Liver (tissue), 9 donors: ENCODE data around the gene DRC1. TPM values are rescaled to one million over a fixed set of nuclear protein-coding genes. Genes with fewer than 3 reads are reported as not detected.

Source experiments
- DNase-seq: peaks from one replicate; pipeline ENCODE4 v3.0.0-alpha.2; 2017; ENCODE audit warnings: low spot score
- H3K27ac ChIP-seq, 2 donors: one replicate each; pipeline ENCODE4 v1.7.0; 2013; ENCODE audit warnings: inconsistent platforms in 2 of 2, low read length in 2 of 2, control low read depth in 1 of 2, low read depth in 1 of 2, mild to moderate bottlenecking in 1 of 2
- H3K27me3 ChIP-seq, 4 donors: one replicate each; pipeline versions ENCODE4 v1.6.1 to v1.7.0; 2013; ENCODE audit warnings: low read length in 3 of 4, inconsistent platforms in 1 of 4, mild to moderate bottlenecking in 1 of 4, moderate library complexity in 1 of 4; ENCODE audit not compliant: control insufficient read depth in 4 of 4, insufficient read depth in 4 of 4
- H3K36me3 ChIP-seq, 4 donors: one replicate each; pipeline versions ENCODE4 v1.6.1 to v1.7.0; 2013; ENCODE audit warnings: low read length in 3 of 4, mild to moderate bottlenecking in 3 of 4, low read depth in 1 of 4, moderate library complexity in 1 of 4; ENCODE audit not compliant: control insufficient read depth in 4 of 4, insufficient read depth in 3 of 4
- H3K4me1 ChIP-seq, 4 donors: one replicate each; pipeline versions ENCODE4 v1.6.1 to v1.7.0; 2013; ENCODE audit warnings: low read length in 3 of 4, mild to moderate bottlenecking in 3 of 4, moderate library complexity in 1 of 4; ENCODE audit not compliant: control insufficient read depth in 4 of 4, insufficient read depth in 4 of 4
- H3K4me3 ChIP-seq, 3 donors: one replicate each; pipeline versions ENCODE4 v1.6.1 to v1.7.0; 2013; ENCODE audit warnings: low read length in 3 of 3, control low read depth in 1 of 3, low read depth in 1 of 3, mild to moderate bottlenecking in 1 of 3
- H3K9ac ChIP-seq, 2 donors: one replicate each; pipeline ENCODE4 v1.7.0; 2013; ENCODE audit warnings: low read length in 2 of 2, mild to moderate bottlenecking in 2 of 2, moderate library complexity in 2 of 2, control low read depth in 1 of 2, low read depth in 1 of 2
- H3K9me3 ChIP-seq, 4 donors: one replicate each; pipeline versions ENCODE4 v1.6.1 to v1.7.0; 2013; ENCODE audit warnings: low read length in 3 of 4; ENCODE audit not compliant: control insufficient read depth in 4 of 4
- EGR1 ChIP-seq, 2 donors: IDR thresholded peaks; 2 replicates each; pipeline ENCODE4 v1.6.1; 2016 to 2018; ENCODE audit warnings: antibody characterized with exemption in 2 of 2, low read depth in 2 of 2
- FOXA1 ChIP-seq: IDR thresholded peaks from 2 replicates; pipeline ENCODE4 v1.6.1; 2016; ENCODE audit warnings: antibody characterized with exemption
- FOXA2 ChIP-seq: IDR thresholded peaks from 2 replicates; pipeline ENCODE4 v1.6.1; 2016; ENCODE audit warnings: antibody characterized with exemption
- GABPA ChIP-seq, 2 donors: IDR thresholded peaks in 1 of 2; conservative IDR thresholded peaks in 1 of 2; 2 replicates each; pipeline ENCODE4 v1.6.1; 2016; ENCODE audit warnings: antibody characterized with exemption in 2 of 2, mild to moderate bottlenecking in 1 of 2, moderate library complexity in 1 of 2
- HNF4A ChIP-seq, 2 donors: conservative IDR thresholded peaks; 2 replicates each; pipeline ENCODE4 v1.6.1; 2016; ENCODE audit warnings: antibody characterized with exemption in 2 of 2, mild to moderate bottlenecking in 2 of 2
- HNF4G ChIP-seq: IDR thresholded peaks from 2 replicates; pipeline ENCODE4 v1.6.1; 2016; ENCODE audit warnings: antibody characterized with exemption
- JUND ChIP-seq, 2 donors: IDR thresholded peaks; 2 replicates each; pipeline ENCODE4 v1.6.1; 2016; ENCODE audit warnings: antibody characterized with exemption in 2 of 2
- NR2F2 ChIP-seq: IDR thresholded peaks from 2 replicates; pipeline ENCODE4 v1.6.1; 2016; ENCODE audit warnings: antibody characterized with exemption
- RAD21 ChIP-seq, 2 donors: IDR thresholded peaks; 2 replicates each; pipeline ENCODE4 v1.6.1; 2016; ENCODE audit warnings: antibody characterized with exemption in 2 of 2, mild to moderate bottlenecking in 2 of 2
- RXRA ChIP-seq, 2 donors: IDR thresholded peaks; 2 replicates each; pipeline ENCODE4 v1.6.1; 2017 to 2018; ENCODE audit warnings: antibody characterized with exemption in 2 of 2, mild to moderate bottlenecking in 1 of 2
- SP1 ChIP-seq: IDR thresholded peaks from 2 replicates; pipeline ENCODE4 v1.6.1; 2018; ENCODE audit warnings: antibody characterized with exemption, mild to moderate bottlenecking
- TAF1 ChIP-seq: conservative IDR thresholded peaks from 2 replicates; pipeline ENCODE4 v1.6.1; 2016; ENCODE audit warnings: antibody characterized with exemption, mild to moderate bottlenecking
- YY1 ChIP-seq: IDR thresholded peaks from 2 replicates; pipeline ENCODE4 v1.6.1; 2016; ENCODE audit warnings: antibody characterized with exemption, mild to moderate bottlenecking
- ZBTB33 ChIP-seq: IDR thresholded peaks from 2 replicates; pipeline ENCODE4 v1.6.1; 2016; ENCODE audit warnings: antibody characterized with exemption
- WGBS: extraction: QIAGEN DNeasy Blood & Tissue Kit; methylation state at CpG from one replicate; pipeline ENCODE4 v1.1.7; 2013; 5-methylcytosine and 5-hydroxymethylcytosine counted together
- polyA plus RNA-seq, 2 donors: library from polyadenylated mRNA; stranded (reverse) in 1 of 2; unstranded in 1 of 2; fragments of 200-250 nt in 1 of 2; fragments of >200 nt in 1 of 2; fragmentation: Nextera tagmentation in 1 of 2; extraction: Ambion mirVana in 1 of 2; gene quantifications; one replicate each; pipeline versions ENCODE4 v1.2.1 to v1.2.3, GENCODE V29; 2013 to 2015
- total RNA-seq, 2 donors: library from RNA; depleted of rRNA; stranded (reverse); fragments of >200 nt; gene quantifications; one replicate each; pipeline ENCODE4 v1.2.3, GENCODE V29; 2014
- TF ChIP-seq, protein P1 (sequence below): IDR thresholded peaks from 2 replicates; pipeline ENCODE4 v1.6.1; 2016; ENCODE audit warnings: antibody characterized with exemption
- TF ChIP-seq, protein P2 (sequence below): IDR thresholded peaks from 2 replicates; pipeline ENCODE4 v1.6.1; 2016; ENCODE audit warnings: antibody characterized with exemption, mild to moderate bottlenecking
- TF ChIP-seq, protein P3 (sequence below): IDR thresholded peaks from 2 replicates; pipeline ENCODE4 v1.6.1; 2016; ENCODE audit warnings: antibody characterized with exemption
- donor health status: healthy.
- donor health status: healthy.
- donor health status: healthy.
- donor health status: healthy.
- donor health status: healthy.

DRC1 gene
- total and polyA plus RNA-seq, 4 donors, result 0.28 TPM; not detected in 3

DNA sequence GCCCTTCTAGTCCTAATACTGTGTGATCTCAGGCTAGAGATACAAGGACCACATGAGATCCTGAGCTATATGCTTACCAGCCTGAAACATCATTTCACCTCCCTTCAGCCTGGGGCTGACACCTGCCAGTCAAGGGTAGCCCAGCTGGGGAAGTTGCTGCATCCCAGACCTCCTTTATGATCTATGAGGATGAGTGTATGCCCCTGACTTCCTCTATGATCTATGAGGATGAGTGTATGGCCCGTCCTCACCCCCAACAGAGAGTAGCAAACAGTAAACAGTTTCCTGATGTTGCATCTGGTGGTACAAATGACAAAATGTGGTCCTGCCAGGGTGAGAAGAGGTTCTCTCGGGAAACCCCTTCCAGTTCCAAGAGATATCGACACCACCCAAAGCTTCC lies 85.1 kb downstream of the DRC1 start:
- DNase-seq, result no peak
- no peak overlapping the region for H3K27ac ChIP-seq
- no peaks in the 10 kb centered on the region for H3K36me3 ChIP-seq
- no peak overlapping the region for H3K9ac ChIP-seq
- H3K9me3 ChIP-seq, result no peaks in the 10 kb centered on the region
- H3K4me1 ChIP-seq, result peaks cover 10 to 35% (median 21%) of the 10 kb centered on the region in 4 donors
- WGBS, result 94% methylated on average over 3 of the region's 3 CpGs
- H3K4me3 ChIP-seq, result no peak overlapping the region
- no peaks in the 10 kb centered on the region for H3K27me3 ChIP-seq
- TF ChIP-seq ZBTB33 (no peak), RAD21 (IDR thresholded peaks at IDR 0.05) (no peak), RXRA (IDR thresholded peaks at IDR 0.05) (no peak), NR2F2 (no peak), FOXA2 (no peak), JUND (IDR thresholded peaks at IDR 0.05) (no peak)
- TF ChIP-seq, protein P1, sequence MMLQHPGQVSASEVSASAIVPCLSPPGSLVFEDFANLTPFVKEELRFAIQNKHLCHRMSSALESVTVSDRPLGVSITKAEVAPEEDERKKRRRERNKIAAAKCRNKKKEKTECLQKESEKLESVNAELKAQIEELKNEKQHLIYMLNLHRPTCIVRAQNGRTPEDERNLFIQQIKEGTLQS, result no peak
- TF ChIP-seq, protein P2, sequence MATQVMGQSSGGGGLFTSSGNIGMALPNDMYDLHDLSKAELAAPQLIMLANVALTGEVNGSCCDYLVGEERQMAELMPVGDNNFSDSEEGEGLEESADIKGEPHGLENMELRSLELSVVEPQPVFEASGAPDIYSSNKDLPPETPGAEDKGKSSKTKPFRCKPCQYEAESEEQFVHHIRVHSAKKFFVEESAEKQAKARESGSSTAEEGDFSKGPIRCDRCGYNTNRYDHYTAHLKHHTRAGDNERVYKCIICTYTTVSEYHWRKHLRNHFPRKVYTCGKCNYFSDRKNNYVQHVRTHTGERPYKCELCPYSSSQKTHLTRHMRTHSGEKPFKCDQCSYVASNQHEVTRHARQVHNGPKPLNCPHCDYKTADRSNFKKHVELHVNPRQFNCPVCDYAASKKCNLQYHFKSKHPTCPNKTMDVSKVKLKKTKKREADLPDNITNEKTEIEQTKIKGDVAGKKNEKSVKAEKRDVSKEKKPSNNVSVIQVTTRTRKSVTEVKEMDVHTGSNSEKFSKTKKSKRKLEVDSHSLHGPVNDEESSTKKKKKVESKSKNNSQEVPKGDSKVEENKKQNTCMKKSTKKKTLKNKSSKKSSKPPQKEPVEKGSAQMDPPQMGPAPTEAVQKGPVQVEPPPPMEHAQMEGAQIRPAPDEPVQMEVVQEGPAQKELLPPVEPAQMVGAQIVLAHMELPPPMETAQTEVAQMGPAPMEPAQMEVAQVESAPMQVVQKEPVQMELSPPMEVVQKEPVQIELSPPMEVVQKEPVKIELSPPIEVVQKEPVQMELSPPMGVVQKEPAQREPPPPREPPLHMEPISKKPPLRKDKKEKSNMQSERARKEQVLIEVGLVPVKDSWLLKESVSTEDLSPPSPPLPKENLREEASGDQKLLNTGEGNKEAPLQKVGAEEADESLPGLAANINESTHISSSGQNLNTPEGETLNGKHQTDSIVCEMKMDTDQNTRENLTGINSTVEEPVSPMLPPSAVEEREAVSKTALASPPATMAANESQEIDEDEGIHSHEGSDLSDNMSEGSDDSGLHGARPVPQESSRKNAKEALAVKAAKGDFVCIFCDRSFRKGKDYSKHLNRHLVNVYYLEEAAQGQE, result no peak

DNA sequence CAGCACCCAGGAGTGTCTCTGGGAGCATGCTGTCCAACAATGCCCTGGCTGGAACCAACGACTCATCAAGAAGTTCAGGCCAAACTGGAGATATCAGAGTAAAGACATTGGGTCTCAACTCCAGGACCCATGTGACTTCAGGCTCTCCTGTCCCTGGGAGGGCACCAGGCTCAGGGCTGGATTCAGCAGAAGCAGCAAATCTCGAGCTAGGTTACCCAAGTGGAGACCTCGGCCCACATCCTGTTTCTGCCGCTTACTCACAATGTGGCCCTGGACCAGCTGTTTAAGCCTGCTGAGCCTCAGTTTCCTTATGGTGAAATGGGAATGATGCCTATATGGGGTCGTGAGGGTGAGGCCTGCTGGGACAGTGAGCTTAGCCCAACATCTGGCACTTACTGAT lies 85.5 kb downstream of the DRC1 start:
- Histone ChIP-seq H3K9ac (no peak overlapping the region), H3K36me3 (no peaks in the 10 kb centered on the region), H3K9me3 (no peaks in the 10 kb centered on the region), H3K4me1 (peaks cover 10 to 39% (median 24%) of the 10 kb centered on the region in 4 donors), H3K4me3 (no peak overlapping the region), H3K27me3 (no peaks in the 10 kb centered on the region), H3K27ac (no peak overlapping the region)
- WGBS, result 83% methylated on average over 5 of the region's 5 CpGs
- no peak for TF ChIP-seq EGR1 (IDR thresholded peaks at IDR 0.05; ENCODE audit: low read depth in 2 of 2)
- no peak for TF ChIP-seq FOXA1
- no peak for TF ChIP-seq RXRA (IDR thresholded peaks at IDR 0.05)
- no peak for TF ChIP-seq GABPA (IDR thresholded peaks at IDR 0.05 in 1 of 2, conservative IDR thresholded peaks at IDR 0.05 in 1 of 2)
- TF ChIP-seq NR2F2, result no peak
- no peak for TF ChIP-seq HNF4G
- no peak for TF ChIP-seq FOXA2
- no peak for TF ChIP-seq TAF1
- TF ChIP-seq, protein P3, sequence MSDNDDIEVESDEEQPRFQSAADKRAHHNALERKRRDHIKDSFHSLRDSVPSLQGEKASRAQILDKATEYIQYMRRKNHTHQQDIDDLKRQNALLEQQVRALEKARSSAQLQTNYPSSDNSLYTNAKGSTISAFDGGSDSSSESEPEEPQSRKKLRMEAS, result no peak
- TF ChIP-seq JUND (IDR thresholded peaks at IDR 0.05), result no peak
- no peak for TF ChIP-seq SP1
- no peak for TF ChIP-seq HNF4A (conservative IDR thresholded peaks at IDR 0.05)
- TF ChIP-seq, protein P2, result no peak
- TF ChIP-seq RAD21 (IDR thresholded peaks at IDR 0.05), result no peak
- TF ChIP-seq YY1, result no peak
- TF ChIP-seq, protein P1, result no peak
- DNase-seq, result no peak
